Urinary bladder (tissue), 4 donors: ENCODE results near the gene ADGRG3. TPM values are rescaled to one million over a fixed set of nuclear protein-coding genes. Genes with fewer than 3 reads are reported as not detected.

Source experiments
- DNase-seq: peaks from one replicate; pipeline ENCODE4 v3.0.0-alpha.2; 2015; ENCODE audit errors: extremely low spot score
- H3K27ac ChIP-seq: one replicate; pipeline ENCODE4 v1.5.1; 2013; ENCODE audit warnings: low read depth, mild to moderate bottlenecking, moderate library complexity
- H3K36me3 ChIP-seq: one replicate; pipeline ENCODE4 v1.6.1; 2013; ENCODE audit warnings: mild to moderate bottlenecking, moderate library complexity; ENCODE audit not compliant: insufficient read depth
- H3K4me1 ChIP-seq: one replicate; pipeline ENCODE4 v1.6.1; 2013; ENCODE audit warnings: mild to moderate bottlenecking, moderate library complexity; ENCODE audit not compliant: insufficient read depth
- H3K4me3 ChIP-seq: one replicate; pipeline ENCODE4 v1.5.1; 2013; ENCODE audit warnings: low read depth, low read length
- WGBS: extraction: QIAGEN DNeasy Blood & Tissue Kit; methylation state at CpG from one replicate; pipeline ENCODE4 v1.1.7; 2013; 5-methylcytosine and 5-hydroxymethylcytosine counted together
- polyA plus RNA-seq: library from polyadenylated mRNA; stranded (reverse); fragments of 200-250 nt; gene quantifications from one replicate; pipeline ENCODE4 v1.2.3, GENCODE V29; 2013
- total RNA-seq: library from RNA; depleted of rRNA; stranded (reverse); fragments of >200 nt; gene quantifications from one replicate; pipeline ENCODE4 v1.2.3, GENCODE V29; 2014
- donor health status: healthy with polysubstance abuse.
- donor health status: healthy.

The ADGRG3 gene
- total and polyA plus RNA-seq, 2 donors = 1.2 to 1.5 TPM

GRCh38 chr16:57646388-57647039 lies 21.6 kb upstream of the ADGRG3 start:
- no peaks in the 10 kb centered on the region for H3K36me3 ChIP-seq
- no peak for DNase-seq
- H3K4me3 ChIP-seq = no peak overlapping the region

DNA sequence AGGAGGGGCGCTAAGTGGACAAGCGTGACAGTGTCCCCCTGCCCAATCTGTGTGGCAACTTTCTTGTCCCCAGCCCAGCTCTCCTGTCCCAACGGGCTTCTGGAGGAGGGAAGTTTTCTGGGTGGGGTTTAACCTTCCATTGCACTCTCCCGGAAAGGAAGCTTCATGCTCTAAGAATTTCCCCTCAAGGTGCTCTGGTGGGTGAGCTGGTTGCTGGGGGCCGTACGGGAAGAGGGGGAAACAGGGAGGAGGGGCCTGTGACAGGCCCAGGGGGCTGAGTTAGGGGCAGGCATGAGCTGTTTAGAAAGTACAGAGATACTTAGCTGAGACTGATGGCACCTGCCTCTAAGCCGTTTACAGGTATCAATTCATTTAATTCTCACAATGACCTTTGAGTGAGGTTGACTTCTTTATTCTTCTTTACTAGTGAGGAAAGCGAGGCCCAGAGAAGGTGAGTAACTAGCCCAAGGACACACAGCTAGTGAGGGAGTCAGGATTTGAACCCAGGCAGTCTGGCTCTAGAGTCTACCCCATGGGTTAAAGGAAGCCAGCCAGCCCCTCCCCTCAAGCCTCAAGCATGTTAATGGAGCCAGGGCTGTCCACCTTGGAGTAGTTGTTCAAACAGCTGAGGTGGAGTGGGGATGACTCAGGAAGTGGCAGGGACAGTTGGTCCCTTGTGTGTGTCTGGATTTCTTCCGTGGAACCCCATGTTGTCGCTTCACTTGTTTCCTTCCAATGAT lies 20.8 kb upstream of the ADGRG3 start:
- no peak overlapping the region for H3K4me3 ChIP-seq

More at GRCh38 chr16:57646388-57647039, 21.6 kb upstream of the ADGRG3 start:
- H3K4me1 ChIP-seq = no peaks in the 10 kb centered on the region
- no peak overlapping the region for H3K27ac ChIP-seq
- 75% methylated on average over 14 of the region's 14 CpGs for WGBS

GRCh38 chr16:57648125-57648524 lies 20.0 kb upstream of the ADGRG3 start:
- Histone ChIP-seq H3K4me3 (no peak overlapping the region), H3K27ac (no peak overlapping the region), H3K4me1 (no peaks in the 10 kb centered on the region), H3K36me3 (no peaks in the 10 kb centered on the region)
- 77% methylated on average over 5 of the region's 5 CpGs for WGBS
- DNase-seq = no peak

More for the DNA sequence above, 20.8 kb upstream of the ADGRG3 start:
- WGBS = 69% methylated on average over 10 of the region's 10 CpGs
- Histone ChIP-seq H3K27ac (no peak overlapping the region), H3K4me1 (no peaks in the 10 kb centered on the region), H3K36me3 (no peaks in the 10 kb centered on the region)
- no peak for DNase-seq

- DNase-seq = no peak
- Histone ChIP-seq H3K27ac (no peak overlapping the region), H3K4me1 (no peaks in the 10 kb centered on the region)
Observed at GRCh38 chr16:57648581-57649442, 19.3 kb upstream of the ADGRG3 start.

GRCh38 chr16:57649443-57649751 lies 18.7 kb upstream of the ADGRG3 start:
- WGBS = 74% methylated on average over 6 of the region's 6 CpGs
- H3K4me3 ChIP-seq = no peak overlapping the region
- no peak for DNase-seq
- no peak overlapping the region for H3K27ac ChIP-seq
- H3K36me3 ChIP-seq = no peaks in the 10 kb centered on the region
- no peaks in the 10 kb centered on the region for H3K4me1 ChIP-seq

More at GRCh38 chr16:57648581-57649442, 19.3 kb upstream of the ADGRG3 start:
- H3K4me3 ChIP-seq = no peak overlapping the region
- 47% methylated on average over 18 of the region's 18 CpGs for WGBS
- no peaks in the 10 kb centered on the region for H3K36me3 ChIP-seq

GRCh38 chr16:57649846-57650245 lies 18.3 kb upstream of the ADGRG3 start:
- no peaks in the 10 kb centered on the region for H3K4me1 ChIP-seq
- H3K27ac ChIP-seq = no peak overlapping the region
- no peaks in the 10 kb centered on the region for H3K36me3 ChIP-seq
- DNase-seq = no peak
- WGBS = 89% methylated on average over 7 of the region's 7 CpGs
- H3K4me3 ChIP-seq = no peak overlapping the region

- Histone ChIP-seq H3K36me3 (no peaks in the 10 kb centered on the region), H3K4me3 (no peak overlapping the region), H3K27ac (no peak overlapping the region), H3K4me1 (no peaks in the 10 kb centered on the region)
- no peak for DNase-seq
- WGBS = 80% methylated on average over 10 of the region's 10 CpGs
Observed at GRCh38 chr16:57651344-57652333, 16.5 kb upstream of the ADGRG3 start.

DNA sequence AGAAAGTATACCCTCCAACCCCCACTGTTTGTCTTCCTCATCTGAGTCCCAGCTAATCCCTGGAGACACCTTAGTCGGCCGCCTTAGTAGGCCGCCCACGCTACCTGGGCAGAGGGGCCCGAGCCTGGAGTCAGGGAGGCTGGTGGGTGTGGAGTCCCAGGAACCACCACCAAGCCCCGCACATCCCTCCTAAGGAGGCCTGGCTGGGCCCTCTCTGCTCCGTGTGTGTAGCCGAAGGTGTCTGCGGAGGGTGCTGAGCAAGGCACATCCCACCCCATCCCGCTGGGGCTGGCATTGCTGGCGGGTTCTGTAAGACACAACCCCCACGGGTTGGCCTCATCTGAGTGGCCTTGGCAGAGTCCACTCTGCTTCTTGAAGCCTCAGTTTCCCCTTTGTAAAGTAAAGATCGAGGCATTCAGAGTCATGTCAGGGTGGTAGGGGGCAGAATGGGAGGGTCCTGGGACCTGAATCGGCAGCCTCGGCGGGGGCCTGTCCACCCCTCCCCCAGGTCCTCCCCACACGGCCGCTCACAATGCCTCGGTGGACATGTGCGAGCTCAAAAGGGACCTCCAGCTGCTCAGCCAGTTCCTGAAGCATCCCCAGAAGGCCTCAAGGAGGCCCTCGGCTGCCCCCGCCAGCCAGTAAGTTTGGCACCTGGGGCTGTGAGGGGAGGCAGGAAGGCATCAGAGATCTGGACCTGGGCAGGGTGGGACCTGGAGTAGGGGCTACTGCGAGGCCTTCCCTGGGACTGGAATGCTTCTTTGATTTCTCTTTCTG lies 15.2 kb upstream of the ADGRG3 start:
- H3K4me1 ChIP-seq = no peaks in the 10 kb centered on the region
- WGBS = 91% methylated on average over 23 of the region's 23 CpGs
- H3K27ac ChIP-seq = no peak overlapping the region
- H3K36me3 ChIP-seq = no peaks in the 10 kb centered on the region
- DNase-seq = no peak
- no peak overlapping the region for H3K4me3 ChIP-seq

- WGBS = 41% methylated on average over 16 of the region's 16 CpGs
- no peak for DNase-seq
- Histone ChIP-seq H3K4me1 (no peaks in the 10 kb centered on the region), H3K36me3 (no peaks in the 10 kb centered on the region), H3K4me3 (no peak overlapping the region), H3K27ac (no peak overlapping the region)
Observed at GRCh38 chr16:57653936-57654335, 14.2 kb upstream of the ADGRG3 start.

DNA sequence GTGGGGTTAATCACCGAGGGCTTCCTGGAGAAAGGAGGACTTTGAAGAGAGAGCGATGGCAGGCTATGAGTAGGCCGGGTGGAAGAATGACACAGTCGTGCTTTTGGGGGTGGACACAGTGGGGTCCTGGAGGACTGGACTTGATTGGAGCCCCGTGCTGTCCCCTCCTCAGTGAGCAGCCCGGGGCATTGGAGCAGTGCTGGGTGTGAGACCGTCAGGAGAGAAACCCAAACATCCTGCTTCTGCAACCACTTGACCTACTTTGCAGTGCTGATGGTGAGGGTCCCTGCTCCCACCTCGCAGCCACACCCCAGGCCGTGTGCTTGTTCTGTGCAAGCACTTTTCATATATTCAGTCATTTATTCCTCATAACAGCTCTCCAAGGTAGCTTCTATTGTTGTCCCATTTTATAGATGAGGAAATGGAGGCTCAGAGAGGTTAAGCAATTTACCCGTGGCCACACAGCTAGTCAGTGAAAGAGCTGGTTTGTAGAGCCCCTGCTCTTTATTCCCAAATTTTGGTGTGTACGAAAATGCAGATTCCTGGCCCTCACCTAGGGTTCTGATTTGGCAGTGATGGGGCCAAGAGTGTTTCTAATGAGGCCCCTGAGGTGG lies 11.7 kb upstream of the ADGRG3 start:
- 85% methylated on average over 11 of the region's 11 CpGs for WGBS
- no peak overlapping the region for H3K27ac ChIP-seq
- no peak for DNase-seq
- H3K4me1 ChIP-seq = no peaks in the 10 kb centered on the region
- no peaks in the 10 kb centered on the region for H3K36me3 ChIP-seq
- no peak overlapping the region for H3K4me3 ChIP-seq

- DNase-seq = no peak
- no peak overlapping the region for H3K27ac ChIP-seq
- H3K4me1 ChIP-seq = no peaks in the 10 kb centered on the region
- H3K4me3 ChIP-seq = no peak overlapping the region
- H3K36me3 ChIP-seq = no peaks in the 10 kb centered on the region
- WGBS = 91% methylated on average over 13 of the region's 13 CpGs
Observed at GRCh38 chr16:57657228-57657627, 10.9 kb upstream of the ADGRG3 start.
